T-helper 2 cell treated with Interferon-gamma antibody and Interleukin-4, amounts not matched to agents 5 μg/mL and 100 μg/mL, for 36 hours (primary cell): Measurements from ENCODE around the gene PARP1.
"Not testable (repeated sequence)": the region's sequence is repeated elsewhere in the genome, so short reads cannot be mapped to it uniquely, and the experiment has no call there.

Source experiments
- DNase-seq: peaks from one replicate; pipeline ENCODE4 v3.0.0; 2021; ENCODE audit warnings: low spot score
- H3K27ac Mint-ChIP-seq: one replicate; pipeline ENCODE4 v1.8.0; 2021; ENCODE audit warnings: mild to moderate bottlenecking, mixed read lengths
- H3K27me3 Mint-ChIP-seq: one replicate; pipeline ENCODE4 v1.8.0; 2021; ENCODE audit warnings: low read depth, mixed read lengths
- H3K36me3 Mint-ChIP-seq: one replicate; pipeline ENCODE4 v1.8.0; 2021; ENCODE audit warnings: low read depth, mixed read lengths
- H3K4me1 Mint-ChIP-seq: one replicate; pipeline ENCODE4 v1.8.0; 2021; ENCODE audit warnings: low read depth, mixed read lengths
- H3K4me3 Mint-ChIP-seq: one replicate; pipeline ENCODE4 v1.8.0; 2022; ENCODE audit warnings: mild to moderate bottlenecking, moderate library complexity, mixed read lengths
- H3K9me3 Mint-ChIP-seq: one replicate; pipeline ENCODE4 v1.8.0; 2021; ENCODE audit warnings: mixed read lengths

Gene PARP1

DNA sequence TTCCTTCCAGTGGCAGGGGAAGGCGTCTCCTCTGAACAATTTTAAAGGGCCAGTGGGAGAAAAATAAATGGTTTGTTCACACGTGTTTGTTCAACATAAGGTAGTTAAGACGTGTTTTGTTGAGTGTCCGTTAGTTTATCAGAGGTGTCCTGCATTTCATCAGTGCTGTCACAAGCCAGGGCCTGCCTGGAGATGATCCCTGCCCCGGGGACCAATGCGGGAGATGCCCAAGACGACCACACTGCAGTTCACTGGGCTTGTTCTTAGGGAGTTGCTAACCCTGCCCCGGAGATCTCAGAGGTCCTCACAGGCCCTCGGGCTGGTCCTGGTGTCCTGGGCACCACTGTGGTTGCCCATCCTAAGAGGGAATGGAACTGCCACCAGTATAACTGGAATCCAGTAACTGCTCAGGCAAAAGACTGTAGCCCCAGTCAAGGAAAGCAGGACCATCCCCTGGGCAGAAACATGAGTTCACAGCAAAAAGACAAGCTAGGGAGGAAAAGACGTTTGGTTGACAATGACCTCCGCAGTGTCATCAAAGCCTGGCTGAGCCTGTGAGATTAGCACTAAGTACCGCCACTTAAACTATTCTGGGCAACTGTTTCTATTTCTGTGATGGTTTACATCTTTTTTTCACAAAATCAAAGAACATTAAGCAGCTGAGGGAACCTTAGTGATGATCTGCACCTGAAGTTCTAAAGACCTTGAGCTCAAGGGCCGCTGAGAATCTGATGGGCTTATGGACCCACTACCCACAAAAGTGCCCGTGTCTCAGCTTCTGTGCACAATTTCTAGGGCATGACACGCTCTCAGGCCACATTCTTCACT, 54.0 kb downstream of the PARP1 start:
- H3K27me3 Mint-ChIP-seq = no peaks in the 10 kb centered on the region
- no peaks in the 10 kb centered on the region for H3K4me1 Mint-ChIP-seq
- H3K27ac Mint-ChIP-seq = no peak overlapping the region
- H3K9me3 Mint-ChIP-seq = no peaks in the 10 kb centered on the region
- DNase-seq = no peak
- no peak overlapping the region for H3K4me3 Mint-ChIP-seq
- H3K36me3 Mint-ChIP-seq = peaks cover 11% of the 10 kb centered on the region

GRCh38 chr1:226351709-226352108, 56.2 kb downstream of the PARP1 start:
- Mint-ChIP-seq H3K27me3 (no peaks in the 10 kb centered on the region), H3K4me1 (no peaks in the 10 kb centered on the region), H3K27ac (no peak overlapping the region), H3K9me3 (no peaks in the 10 kb centered on the region), H3K36me3 (peaks cover 4% of the 10 kb centered on the region), H3K4me3 (no peak overlapping the region)
- DNase-seq = no peak

DNA sequence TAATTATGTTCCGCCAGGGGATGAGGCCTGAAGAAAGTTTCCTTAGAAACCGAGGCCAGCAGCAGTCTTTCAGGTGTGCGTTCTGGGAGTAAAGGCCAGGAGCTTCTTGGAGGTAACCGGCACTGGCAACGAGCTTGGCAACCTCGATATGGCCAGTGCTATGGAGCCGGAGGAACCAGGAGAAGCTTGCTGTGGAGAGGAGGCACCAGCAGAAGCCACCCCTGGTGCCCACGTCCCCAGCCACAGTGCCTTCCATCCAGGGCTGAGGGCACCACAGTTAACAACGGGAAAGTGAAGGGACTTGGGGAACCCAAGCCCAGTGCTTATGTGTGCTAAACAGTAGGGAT, 57.4 kb downstream of the PARP1 start:
- Mint-ChIP-seq H3K27ac (no peak overlapping the region), H3K4me1 (no peaks in the 10 kb centered on the region), H3K27me3 (no peaks in the 10 kb centered on the region), H3K4me3 (no peak overlapping the region), H3K9me3 (no peaks in the 10 kb centered on the region), H3K36me3 (no peaks in the 10 kb centered on the region)
- DNase-seq = no peak

- Mint-ChIP-seq H3K4me1 (no peaks in the 10 kb centered on the region), H3K27ac (no peak overlapping the region), H3K4me3 (no peak overlapping the region), H3K9me3 (no peaks in the 10 kb centered on the region), H3K36me3 (no peaks in the 10 kb centered on the region), H3K27me3 (no peaks in the 10 kb centered on the region)
- no peak for DNase-seq
Measured at GRCh38 chr1:226349801-226350518, 57.9 kb downstream of the PARP1 start.

DNA sequence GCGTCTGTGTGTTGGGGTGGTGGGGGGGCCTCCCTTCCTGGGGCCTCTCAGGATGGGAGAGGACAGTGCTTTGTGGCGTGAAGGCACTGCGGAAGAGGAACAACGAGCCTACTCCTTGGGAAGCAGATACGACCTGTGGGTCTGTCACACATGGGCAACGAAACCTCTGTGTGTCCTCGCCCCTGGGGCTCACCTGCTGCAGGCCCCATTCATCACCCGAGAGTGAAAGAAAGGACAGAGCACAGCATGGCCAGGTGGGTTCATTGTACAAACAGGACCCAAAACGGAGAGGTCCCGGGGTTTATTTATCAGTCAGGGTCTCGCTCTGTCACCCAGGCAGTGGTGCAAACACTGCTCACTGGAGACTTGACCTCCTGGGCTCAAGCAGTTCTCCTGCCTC, 58.8 kb downstream of the PARP1 start:
- Mint-ChIP-seq H3K4me1 (no peaks in the 10 kb centered on the region), H3K27me3 (no peaks in the 10 kb centered on the region), H3K4me3 (no peak overlapping the region), H3K27ac (no peak overlapping the region), H3K36me3 (no peaks in the 10 kb centered on the region), H3K9me3 (no peaks in the 10 kb centered on the region)
- DNase-seq = no peak

DNA sequence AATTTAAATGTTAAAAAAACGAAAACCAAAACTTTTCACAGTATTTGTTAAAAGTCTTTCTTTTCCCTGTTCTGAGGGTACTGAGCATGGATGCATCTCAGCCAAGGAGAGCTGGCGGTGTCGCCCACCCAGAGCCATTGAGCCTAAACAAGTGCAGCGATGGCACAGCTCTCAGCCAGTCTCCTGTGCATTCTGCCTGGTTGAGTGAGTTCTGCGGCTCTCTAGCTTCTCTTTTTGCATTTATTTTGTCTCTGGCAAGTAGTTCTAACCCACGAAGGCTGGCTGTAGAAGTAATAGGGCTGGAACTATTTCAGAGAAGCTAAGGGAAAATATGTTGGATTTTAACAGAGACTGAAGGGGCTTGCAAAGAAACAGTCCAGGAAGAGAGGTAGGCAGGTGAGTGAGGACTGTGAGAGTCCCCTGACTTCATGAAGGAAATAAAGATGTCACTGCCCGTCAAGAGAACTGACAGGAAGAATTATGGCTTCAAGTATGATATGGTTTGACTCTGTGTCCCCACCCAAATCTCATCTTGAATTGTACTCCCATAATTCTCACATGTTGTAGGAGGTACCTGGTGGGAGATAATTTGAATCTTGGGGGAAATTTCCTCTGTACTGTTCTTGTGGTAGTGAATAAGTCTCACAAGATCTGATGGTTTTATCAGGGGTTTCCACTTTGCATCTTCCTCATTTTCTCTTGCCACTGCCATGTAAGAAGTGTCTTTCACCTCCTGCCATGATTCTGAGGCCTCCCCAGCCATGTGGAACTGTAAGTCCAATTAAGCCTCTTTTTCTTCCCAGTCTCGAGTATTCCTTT, 63.2 kb downstream of the PARP1 start:
- no peak for DNase-seq
- no peak overlapping the region for H3K4me3 Mint-ChIP-seq
- H3K9me3 Mint-ChIP-seq = peaks cover 11% of the 10 kb centered on the region
- no peak overlapping the region for H3K27ac Mint-ChIP-seq
- H3K4me1 Mint-ChIP-seq = no peaks in the 10 kb centered on the region
- peaks cover 7% of the 10 kb centered on the region for H3K27me3 Mint-ChIP-seq
- no peaks in the 10 kb centered on the region for H3K36me3 Mint-ChIP-seq

- DNase-seq = no peak
- H3K27ac Mint-ChIP-seq = no peak overlapping the region
- H3K27me3 Mint-ChIP-seq = peaks cover 7% of the 10 kb centered on the region
- H3K4me3 Mint-ChIP-seq = no peak overlapping the region
- no peaks in the 10 kb centered on the region for H3K36me3 Mint-ChIP-seq
- peaks cover 11% of the 10 kb centered on the region for H3K9me3 Mint-ChIP-seq
- no peaks in the 10 kb centered on the region for H3K4me1 Mint-ChIP-seq
Measured at GRCh38 chr1:226342656-226343055, 65.2 kb downstream of the PARP1 start.

GRCh38 chr1:226340111-226340510, 67.8 kb downstream of the PARP1 start:
- H3K4me3 Mint-ChIP-seq, H3K36me3 Mint-ChIP-seq, H3K27me3 Mint-ChIP-seq, H3K4me1 Mint-ChIP-seq, H3K27ac Mint-ChIP-seq, DNase-seq: not testable (repeated sequence)
- peaks cover 11% of the 10 kb centered on the region for H3K9me3 Mint-ChIP-seq

DNA sequence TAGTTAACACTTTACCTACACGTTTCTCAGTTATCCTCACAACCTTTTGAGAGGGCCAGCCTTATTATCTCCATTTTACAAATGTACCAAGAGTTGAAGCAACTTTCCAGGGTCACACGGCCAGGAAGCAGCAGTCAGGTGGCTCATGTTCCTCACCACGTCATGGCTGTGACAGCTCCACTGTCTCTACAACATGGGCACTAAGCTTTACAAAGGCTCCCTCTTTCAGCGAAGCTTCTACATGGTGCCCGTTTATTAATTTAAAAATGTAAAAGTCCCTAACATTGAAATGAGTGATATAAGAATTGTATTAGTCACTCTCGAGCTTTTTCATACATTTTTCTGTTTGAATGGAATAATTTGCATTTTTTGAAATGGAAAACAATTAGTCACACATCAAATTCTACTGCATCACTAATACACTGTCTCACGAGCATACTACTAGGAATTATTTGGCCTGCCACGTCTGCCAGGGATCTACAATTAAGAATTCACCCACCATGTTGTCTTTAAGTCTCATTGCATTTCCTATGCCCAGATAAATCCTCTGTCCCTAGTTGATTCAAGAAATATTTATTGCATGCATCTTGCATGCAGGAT, 70.5 kb downstream of the PARP1 start:
- H3K4me3 Mint-ChIP-seq = no peak overlapping the region

DNA sequence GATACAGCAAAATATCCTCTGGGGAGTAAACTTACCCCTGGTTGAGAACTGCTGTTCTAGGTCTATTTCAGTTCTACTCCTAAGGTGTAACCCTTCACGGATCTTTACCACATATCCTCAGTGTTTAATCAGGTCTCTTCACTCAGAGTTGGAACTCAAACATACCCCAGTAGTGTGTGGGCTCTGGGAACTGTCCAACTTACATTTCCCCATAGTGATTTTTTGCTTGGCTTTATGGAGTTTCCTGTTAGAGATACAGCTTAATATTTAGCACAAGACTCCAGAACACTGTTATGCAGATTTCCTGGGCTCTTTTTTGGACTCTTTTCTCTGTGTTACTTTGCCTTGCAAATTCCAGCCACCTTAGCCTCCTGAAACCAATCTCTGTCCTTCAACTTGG, 72.2 kb downstream of the PARP1 start:
- Mint-ChIP-seq H3K9me3 (peaks cover 5% of the 10 kb centered on the region), H3K27me3 (peaks cover 3% of the 10 kb centered on the region), H3K36me3 (no peaks in the 10 kb centered on the region), H3K4me1 (peaks cover 7% of the 10 kb centered on the region), H3K27ac (no peak overlapping the region), H3K4me3 (no peak overlapping the region)
- no peak for DNase-seq

More for the DNA sequence above, 70.5 kb downstream of the PARP1 start:
- no peak for DNase-seq
- H3K4me1 Mint-ChIP-seq = peaks cover 7% of the 10 kb centered on the region
- H3K27me3 Mint-ChIP-seq = peaks cover 3% of the 10 kb centered on the region
- no peaks in the 10 kb centered on the region for H3K36me3 Mint-ChIP-seq
- peaks cover 7% of the 10 kb centered on the region for H3K9me3 Mint-ChIP-seq
- H3K27ac Mint-ChIP-seq = no peak overlapping the region

DNA sequence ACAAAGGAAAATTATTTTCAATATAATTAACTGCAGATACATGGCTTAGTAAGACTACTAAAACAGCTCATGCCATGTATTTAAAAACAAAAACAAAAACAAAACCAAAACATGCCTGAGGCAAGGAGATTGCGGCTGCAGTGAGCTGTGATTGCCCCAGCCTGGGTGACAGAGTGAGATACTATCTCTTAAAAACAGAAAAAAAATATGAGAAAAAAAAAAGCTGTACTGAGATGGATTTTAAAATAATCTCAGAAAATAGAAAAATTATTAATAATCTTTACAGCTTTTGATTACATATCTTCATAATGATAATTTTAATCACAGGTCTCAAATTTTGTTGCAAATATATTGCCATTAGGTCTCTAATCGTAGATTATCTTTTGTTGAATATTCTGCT, 74.9 kb downstream of the PARP1 start:
- peak overlapping the region; percentile 36 for H3K27ac Mint-ChIP-seq

GRCh38 chr1:226329237-226329636, 78.7 kb downstream of the PARP1 start:
- no peaks in the 10 kb centered on the region for H3K9me3 Mint-ChIP-seq
- H3K4me1 Mint-ChIP-seq = peaks cover 29% of the 10 kb centered on the region
- peaks cover 8% of the 10 kb centered on the region for H3K27me3 Mint-ChIP-seq
- no peak overlapping the region for H3K4me3 Mint-ChIP-seq
- H3K27ac Mint-ChIP-seq = no peak overlapping the region
- H3K36me3 Mint-ChIP-seq = no peaks in the 10 kb centered on the region
- DNase-seq = no peak

More for the DNA sequence above, 74.9 kb downstream of the PARP1 start:
- Mint-ChIP-seq H3K9me3 (no peaks in the 10 kb centered on the region), H3K27me3 (no peaks in the 10 kb centered on the region), H3K4me3 (peak overlapping the region; percentile 62), H3K36me3 (no peaks in the 10 kb centered on the region), H3K4me1 (peaks cover 13% of the 10 kb centered on the region)
- DNase-seq = no peak

- H3K27ac Mint-ChIP-seq = no peak overlapping the region
- DNase-seq = no peak
- peaks cover 10% of the 10 kb centered on the region for H3K27me3 Mint-ChIP-seq
- peak overlapping the region; percentile 27 for H3K4me3 Mint-ChIP-seq
- H3K36me3 Mint-ChIP-seq = no peaks in the 10 kb centered on the region
- H3K4me1 Mint-ChIP-seq = peaks cover 23% of the 10 kb centered on the region
- H3K9me3 Mint-ChIP-seq = no peaks in the 10 kb centered on the region
Measured at GRCh38 chr1:226327761-226328162, 80.1 kb downstream of the PARP1 start.

- no peak for DNase-seq
- Mint-ChIP-seq H3K4me1 (peaks cover 23% of the 10 kb centered on the region), H3K4me3 (no peak overlapping the region), H3K27ac (no peak overlapping the region), H3K9me3 (no peaks in the 10 kb centered on the region), H3K27me3 (peaks cover 12% of the 10 kb centered on the region), H3K36me3 (no peaks in the 10 kb centered on the region)
Measured at GRCh38 chr1:226325178-226325577, 82.7 kb downstream of the PARP1 start.
